ENCODE measurements around the gene HIPK2. TPM values are rescaled to one million over a fixed set of nuclear protein-coding genes. Genes with fewer than 3 reads are reported as not detected.

Gene HIPK2
- total RNA-seq: 35.9 and 47.0 TPM in 2 replicates
- 23.2 and 29.6 TPM in 2 replicates for polyA plus RNA-seq

GRCh38 chr7:139777948-139778841 is at the start of gene HIPK2:
Gene HIPK2, minus strand, starts transcription at chr7:139777998. Its CDS starts 375 bp downstream, at chr7:139777623.
- H3K36me3 ChIP-seq: no peaks in the 10 kb centered on the region
- H3K4me3 ChIP-seq: peak within 1 kb of the TSS; percentile 99
- TF ChIP-seq CTCF (IDR thresholded peaks at IDR 0.05; ENCODE audit: low read depth, low read length): no peak
- no peaks in the 10 kb centered on the region for H3K27me3 ChIP-seq
- no peaks in the 10 kb centered on the region for H3K9me3 ChIP-seq (ENCODE audit: low read depth)
- peak within 1 kb of the TSS; percentile 76 for H3K27ac ChIP-seq
- peak; percentile 80 to 90 for DNase-seq (ENCODE audit: low read depth in 1 of 2, low spot score in 1 of 2)
- peaks cover 15% of the 10 kb centered on the region for H3K4me1 ChIP-seq (ENCODE audit: low read depth)

- Histone ChIP-seq H3K36me3 (no peaks in the 10 kb centered on the region), H3K4me1 (ENCODE audit: low read depth) (peaks cover 4% of the 10 kb centered on the region), H3K27me3 (no peaks in the 10 kb centered on the region), H3K4me3 (no peak overlapping the region), H3K27ac (no peak overlapping the region), H3K9me3 (ENCODE audit: low read depth) (no peaks in the 10 kb centered on the region)
- DNase-seq (ENCODE audit: low read depth in 1 of 2, low spot score in 1 of 2): no peak
- no peak for TF ChIP-seq CTCF (IDR thresholded peaks at IDR 0.05; ENCODE audit: low read depth, low read length)
Observed at GRCh38 chr7:139827042-139827441, 49.2 kb upstream of the HIPK2 start.

DNA sequence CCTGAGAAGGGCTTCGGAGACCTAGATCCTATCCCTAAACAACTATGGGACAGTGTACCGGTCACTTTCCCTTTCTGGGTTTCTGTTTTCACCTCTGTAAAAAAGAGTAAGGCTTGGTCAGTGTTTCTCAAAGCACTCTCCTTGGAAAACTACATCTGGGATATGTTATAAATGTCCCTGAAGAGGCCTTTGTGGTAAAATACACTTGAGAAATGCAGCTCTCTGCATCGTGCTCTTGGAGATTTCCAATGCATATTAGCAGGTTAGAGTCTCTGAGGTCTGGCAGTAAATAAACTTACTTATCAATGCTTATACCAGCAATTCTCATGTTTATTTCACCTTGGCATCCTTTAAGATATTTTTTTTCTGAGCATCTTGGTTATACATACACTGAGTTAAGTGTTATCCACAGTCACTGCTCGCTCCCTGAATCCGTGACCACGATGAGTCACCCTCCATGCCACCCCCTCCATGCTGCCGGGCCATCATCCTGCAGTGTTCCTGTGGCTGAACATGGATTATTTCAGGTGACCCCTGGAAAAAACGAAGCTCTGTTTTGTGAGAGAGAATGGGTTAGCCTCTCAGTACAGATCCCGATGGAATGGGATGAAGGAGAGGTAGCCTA is 48.0 kb upstream of the HIPK2 start:
- TF ChIP-seq CTCF (IDR thresholded peaks at IDR 0.05; ENCODE audit: low read depth, low read length): no peak
- Histone ChIP-seq H3K4me1 (ENCODE audit: low read depth) (peaks cover 4% of the 10 kb centered on the region), H3K4me3 (no peak overlapping the region), H3K36me3 (no peaks in the 10 kb centered on the region), H3K9me3 (ENCODE audit: low read depth) (no peaks in the 10 kb centered on the region), H3K27me3 (no peaks in the 10 kb centered on the region), H3K27ac (no peak overlapping the region)
- peak in 1 of 2 donors; percentile 49 for DNase-seq (ENCODE audit: low read depth in 1 of 2, low spot score in 1 of 2)

DNA sequence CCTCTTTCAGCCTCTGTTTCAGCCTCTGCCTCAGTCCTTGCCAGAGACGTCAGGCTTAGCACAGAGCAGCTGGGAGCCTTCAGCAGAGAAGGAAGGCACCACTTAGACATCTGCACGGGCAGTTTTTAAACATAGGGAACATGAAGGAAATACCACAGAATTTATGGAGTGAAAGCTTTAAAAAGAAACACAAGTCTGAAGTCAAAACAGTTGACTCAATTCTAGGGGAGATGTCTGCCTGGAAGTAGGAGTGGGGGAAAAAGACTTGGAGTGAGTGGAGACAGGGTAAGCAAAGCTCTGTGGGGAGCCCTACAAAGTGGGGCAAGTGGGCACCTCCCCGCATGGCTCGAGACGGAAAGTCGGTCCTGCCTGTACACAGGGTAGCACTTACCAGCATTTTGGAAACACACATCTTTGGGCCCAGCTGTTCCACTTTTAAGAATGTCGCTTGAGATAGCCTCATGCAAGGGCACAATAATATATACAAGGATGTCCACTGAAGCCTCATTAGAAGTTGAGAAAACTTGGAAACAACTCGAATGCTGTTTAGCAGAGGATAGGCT is 46.2 kb upstream of the HIPK2 start:
- Histone ChIP-seq H3K4me3 (no peak overlapping the region), H3K9me3 (ENCODE audit: low read depth) (no peaks in the 10 kb centered on the region), H3K4me1 (ENCODE audit: low read depth) (no peaks in the 10 kb centered on the region), H3K36me3 (no peaks in the 10 kb centered on the region), H3K27me3 (no peaks in the 10 kb centered on the region), H3K27ac (no peak overlapping the region)
- TF ChIP-seq CTCF (IDR thresholded peaks at IDR 0.05; ENCODE audit: low read depth, low read length): no peak
- DNase-seq (ENCODE audit: low read depth in 1 of 2, low spot score in 1 of 2): peak in 1 of 2 donors; percentile 67

DNA sequence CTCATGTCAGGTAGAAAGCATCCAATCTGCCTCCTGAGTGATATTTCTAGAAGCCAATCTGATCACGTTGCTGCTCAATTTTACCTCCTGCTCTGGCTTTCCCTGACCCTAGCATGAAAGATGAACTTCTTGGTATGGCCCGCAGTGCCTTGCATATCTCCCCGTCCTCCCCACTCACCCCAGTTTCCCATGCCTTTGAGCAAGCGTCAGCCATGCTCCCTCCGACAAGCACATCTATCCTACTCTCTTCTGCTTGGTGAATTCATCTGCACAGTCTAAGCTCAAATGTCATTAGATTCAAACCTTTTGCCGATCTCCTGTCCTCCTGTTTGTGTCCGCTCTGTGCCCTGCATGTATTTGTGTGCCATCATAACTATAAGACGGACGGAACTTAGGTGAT is 45.1 kb upstream of the HIPK2 start:
- no peaks in the 10 kb centered on the region for H3K36me3 ChIP-seq
- H3K27ac ChIP-seq: no peak overlapping the region
- TF ChIP-seq CTCF (IDR thresholded peaks at IDR 0.05; ENCODE audit: low read depth, low read length): no peak
- H3K4me3 ChIP-seq: no peak overlapping the region
- H3K4me1 ChIP-seq (ENCODE audit: low read depth): no peaks in the 10 kb centered on the region
- no peaks in the 10 kb centered on the region for H3K27me3 ChIP-seq
- DNase-seq (ENCODE audit: low read depth in 1 of 2, low spot score in 1 of 2): no peak
- no peaks in the 10 kb centered on the region for H3K9me3 ChIP-seq (ENCODE audit: low read depth)
